Activated CD4-positive, alpha-beta T cell treated with anti-CD3 and anti-CD28 coated beads for 48 hours (primary cell): ENCODE results near the gene RERE.
A peak's percentile ranks its signal among the peaks of the same experiment; 100 is the strongest.
"Not testable (repeated sequence)": the region's sequence is repeated elsewhere in the genome, so short reads cannot be mapped to it uniquely, and the experiment has no call there.

ENCODE experiments used
- DNase-seq: peaks from one replicate; pipeline ENCODE4 v3.0.0-alpha.2; 2020

The RERE gene

GRCh38 chr1:8712413-8713231 is 104.8 kb downstream of the RERE start:
- no peak for DNase-seq

- no peak for DNase-seq
Measured at GRCh38 chr1:8711873-8712412, 105.5 kb downstream of the RERE start.

DNA sequence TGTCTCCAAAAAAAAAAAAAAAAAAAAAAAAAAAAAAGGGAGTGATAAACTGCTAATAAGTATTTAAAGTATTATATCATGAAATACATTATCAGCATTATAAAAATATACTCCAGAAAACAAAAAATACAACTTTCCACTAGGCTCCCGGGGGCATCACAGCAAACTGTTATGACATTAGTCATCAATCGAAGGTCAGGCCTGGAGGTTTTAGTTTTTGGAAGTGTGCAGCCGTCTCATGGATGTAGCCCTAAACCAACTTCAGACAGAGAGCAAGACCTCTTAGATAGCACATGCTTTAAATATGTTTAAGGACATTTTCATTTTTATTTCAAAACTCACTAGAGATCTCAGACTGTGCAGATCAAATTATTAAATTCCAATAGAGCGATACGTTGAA is 106.3 kb downstream of the RERE start:
- DNase-seq: no peak

- DNase-seq: no peak
Measured at GRCh38 chr1:8708259-8708658, 109.2 kb downstream of the RERE start.

DNA sequence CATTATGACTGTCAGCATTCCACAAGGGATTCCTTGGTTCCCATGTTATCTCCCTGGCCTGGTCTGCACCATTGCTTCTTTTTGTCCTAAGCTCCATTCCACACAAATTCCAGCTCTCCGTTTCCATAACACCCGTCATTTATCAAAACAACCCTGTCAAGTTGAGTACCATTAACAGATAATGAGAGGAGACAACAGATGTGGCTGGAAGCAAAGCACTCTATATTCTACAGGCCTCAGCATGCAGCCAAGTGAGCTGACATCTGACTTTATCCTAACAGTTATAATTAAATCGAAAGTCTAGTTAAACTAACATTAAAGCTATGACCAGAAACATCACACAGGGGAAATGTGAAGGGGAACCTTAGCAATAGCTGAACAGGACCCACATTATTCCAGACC is 110.4 kb downstream of the RERE start:
- DNase-seq: no peak

- no peak for DNase-seq
Measured at GRCh38 chr1:8706291-8706690, 111.1 kb downstream of the RERE start.

GRCh38 chr1:8704866-8705506 is 112.5 kb downstream of the RERE start:
- no peak for DNase-seq

DNA sequence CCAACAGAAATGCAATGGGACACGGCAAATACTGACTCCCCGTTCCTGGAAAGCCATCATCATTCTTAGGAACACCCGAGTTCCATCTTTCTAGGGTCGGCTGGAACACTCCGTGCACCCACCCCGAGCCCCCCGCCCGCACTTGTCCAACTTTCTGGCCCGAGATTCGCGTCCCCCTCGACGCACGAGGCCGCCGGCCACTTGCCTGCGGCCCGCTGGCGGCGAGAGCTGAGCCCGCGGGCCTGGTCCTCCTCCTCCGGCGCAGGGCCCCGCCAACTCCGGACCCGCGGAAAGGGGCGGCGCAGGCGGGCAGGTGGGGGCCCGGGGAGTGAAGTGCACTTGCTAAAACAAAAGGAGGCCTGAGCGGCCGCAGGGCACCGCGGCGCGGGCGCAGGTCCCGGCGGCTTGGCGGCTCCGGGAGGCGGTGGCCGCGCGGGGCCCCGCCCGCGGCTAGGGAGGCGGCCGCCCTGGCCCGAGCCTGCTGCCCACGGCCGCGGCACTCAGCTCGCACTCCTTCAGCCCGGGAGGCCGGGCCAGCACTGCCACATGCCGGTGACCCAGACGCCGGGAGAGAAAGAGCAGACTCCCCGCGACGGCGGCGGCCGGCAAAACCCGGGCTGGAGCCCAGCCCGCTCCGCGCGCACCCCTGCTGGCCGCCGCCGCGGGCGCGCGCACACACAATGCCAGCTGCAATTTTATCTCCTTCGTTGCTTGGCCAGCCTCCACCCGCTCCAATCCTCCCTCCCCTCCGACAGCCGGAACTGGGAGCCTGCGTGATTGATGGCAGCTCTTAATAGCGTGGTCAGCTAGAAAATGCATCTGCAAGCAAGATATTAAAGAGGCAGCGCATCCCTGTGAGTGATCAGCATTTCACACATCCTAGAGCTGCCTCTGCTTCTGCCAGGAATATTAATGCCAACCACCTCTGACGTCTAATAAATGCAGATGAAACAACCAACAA is 114.3 kb downstream of the RERE start:
- peak; percentile 80 for DNase-seq

- DNase-seq: no peak
Measured at GRCh38 chr1:8702472-8702849, 115.0 kb downstream of the RERE start.

DNA sequence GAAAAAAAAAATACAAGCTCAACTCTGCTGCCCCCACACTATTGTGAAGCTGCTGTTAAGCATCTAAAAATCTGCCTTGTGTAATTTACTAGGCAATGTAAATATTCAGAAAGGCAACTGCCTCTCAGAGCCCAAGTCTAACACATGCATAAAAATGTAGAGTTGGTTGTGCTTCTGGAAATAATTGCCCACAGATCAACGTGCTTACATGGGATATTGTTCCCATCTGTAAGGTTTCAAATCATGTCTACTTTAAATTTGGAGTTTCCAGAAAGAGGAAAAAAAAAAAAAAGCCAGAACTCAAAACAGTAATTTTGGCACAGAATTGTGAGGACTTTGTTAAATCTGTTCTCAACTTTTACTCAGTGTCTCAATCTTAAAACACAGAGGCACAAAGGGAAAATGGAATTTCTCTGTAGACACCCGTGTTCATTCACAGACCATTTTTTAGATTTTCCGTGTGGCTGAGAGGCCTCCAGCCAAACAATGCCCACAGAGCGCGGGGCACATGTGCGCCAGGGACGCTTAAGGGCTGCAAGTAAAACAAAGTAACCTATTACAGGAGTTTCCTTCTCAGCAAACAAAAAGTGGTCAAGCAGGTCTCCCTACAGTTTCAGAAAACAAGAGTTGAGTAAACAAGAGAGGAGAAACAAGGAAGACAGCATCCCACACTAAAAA is 115.5 kb downstream of the RERE start:
- DNase-seq: peak; percentile 35

GRCh38 chr1:8699679-8700078 is 117.8 kb downstream of the RERE start:
- no peak for DNase-seq

DNA sequence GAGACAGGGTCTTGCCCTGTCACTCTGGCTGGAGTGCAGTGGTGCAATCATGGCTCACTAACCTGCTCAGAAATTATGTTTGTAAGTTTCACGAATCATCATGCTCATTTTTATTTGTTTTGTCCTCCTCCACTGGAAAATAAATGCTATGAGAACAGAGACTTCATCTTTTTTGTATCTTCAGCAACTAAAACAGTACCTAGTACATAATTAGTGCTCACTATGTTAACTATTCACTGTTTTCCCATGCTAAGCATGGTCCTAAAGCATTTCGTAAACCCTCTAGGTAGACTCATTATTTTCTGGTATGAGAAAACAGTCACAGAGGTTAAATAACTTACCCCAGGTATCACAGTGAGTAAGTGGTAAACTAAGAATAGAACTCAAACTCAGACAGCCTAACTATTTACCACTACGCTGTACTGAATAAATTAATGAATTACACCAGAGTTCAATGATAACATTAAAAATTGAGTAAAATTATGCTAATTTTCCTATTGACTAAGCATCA is 118.4 kb downstream of the RERE start:
- no peak for DNase-seq

- no peak for DNase-seq
Measured at GRCh38 chr1:8698012-8698630, 119.3 kb downstream of the RERE start.

DNA sequence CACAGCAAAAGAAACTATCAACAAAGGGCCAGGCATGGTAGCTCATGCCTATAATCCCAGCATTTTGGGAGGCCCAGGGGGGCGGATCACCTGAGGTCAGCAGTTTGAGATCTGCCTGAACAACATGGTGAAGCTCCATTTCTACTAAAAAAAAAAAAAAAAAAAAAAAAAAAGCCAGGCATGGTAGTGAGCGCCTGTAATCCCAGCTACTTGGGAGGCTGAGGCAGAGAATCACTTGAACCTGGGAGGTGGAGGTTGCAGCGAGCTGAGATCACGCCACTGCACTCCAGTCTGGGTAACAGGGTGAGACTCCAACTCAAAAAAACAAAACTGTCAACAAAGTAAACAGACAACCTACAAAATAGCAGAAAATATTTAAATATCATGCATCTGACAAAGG is 122.0 kb downstream of the RERE start:
- not testable (repeated sequence) for DNase-seq

DNA sequence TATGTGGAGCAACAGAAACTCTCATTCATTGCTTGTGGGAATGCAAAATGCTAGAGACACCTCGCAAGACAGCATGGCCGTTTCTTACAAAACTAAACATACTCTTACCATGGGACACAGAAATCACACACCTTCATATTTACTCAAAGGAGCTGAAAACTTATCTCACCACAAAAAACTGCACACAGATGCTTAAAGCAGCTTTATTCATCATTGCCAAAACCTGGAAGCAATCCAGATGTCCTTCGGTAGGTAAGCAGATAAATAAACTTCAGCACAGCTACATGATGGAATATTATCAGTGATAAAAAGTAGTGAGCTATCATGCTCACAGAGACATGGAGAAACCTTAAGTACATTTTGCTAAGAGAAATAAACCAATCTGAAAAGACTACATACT is 124.3 kb downstream of the RERE start:
- DNase-seq: no peak

- no peak for DNase-seq
Measured at GRCh38 chr1:8691662-8692061, 125.8 kb downstream of the RERE start.

DNA sequence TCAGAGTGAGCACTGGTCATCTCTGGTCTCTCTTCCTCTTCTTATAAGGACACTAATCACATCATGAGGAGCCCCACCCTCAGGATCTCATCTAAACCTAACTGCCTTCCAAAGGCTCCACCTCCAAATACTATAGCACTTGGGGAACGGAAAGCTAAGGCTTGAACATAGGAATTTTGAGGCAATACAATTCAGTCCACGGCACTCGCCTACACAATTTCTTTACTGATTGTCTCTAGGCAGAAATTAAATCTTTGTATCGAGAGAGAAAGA is 127.3 kb downstream of the RERE start:
- no peak for DNase-seq

DNA sequence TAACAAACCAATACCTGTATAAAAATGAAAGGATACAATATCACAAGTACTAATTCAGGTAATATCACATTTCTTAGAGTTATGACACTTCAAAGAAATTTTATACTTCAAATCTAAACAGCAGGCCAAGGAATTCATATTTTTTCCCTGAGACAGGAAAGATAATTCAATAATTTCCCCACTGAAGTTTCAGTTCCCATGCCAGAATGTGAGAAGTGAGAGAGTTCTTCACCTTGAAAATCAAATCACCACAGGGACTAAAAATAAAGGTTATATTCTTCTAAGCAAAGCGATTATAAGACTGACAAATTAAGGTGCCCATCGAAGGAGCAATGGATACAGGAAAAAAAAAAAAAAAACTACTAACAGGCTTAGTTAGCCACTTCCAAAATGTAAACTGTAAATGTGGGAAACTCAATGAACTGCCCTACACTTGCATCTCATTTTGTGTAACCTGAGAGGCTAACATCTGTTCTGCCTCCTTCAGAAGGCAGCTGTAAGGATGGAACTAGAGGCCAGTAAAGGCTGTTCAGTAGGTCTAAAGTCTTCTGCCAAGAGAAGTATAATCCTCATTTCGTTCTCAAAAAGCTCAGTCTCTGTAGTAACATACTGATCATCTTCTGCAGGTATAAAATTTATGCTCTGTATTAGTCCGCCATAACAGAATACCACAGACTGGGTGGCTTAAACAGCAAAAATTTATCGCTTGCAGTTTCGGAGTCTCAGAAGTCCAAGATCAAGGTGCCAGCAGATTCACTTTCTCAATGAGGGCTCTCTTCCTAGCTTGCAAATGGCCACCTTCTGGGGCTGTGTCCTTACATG is 127.8 kb downstream of the RERE start:
- DNase-seq: no peak

- no peak for DNase-seq
Measured at GRCh38 chr1:8687538-8687937, 129.9 kb downstream of the RERE start.

GRCh38 chr1:8687039-8687438 is 130.4 kb downstream of the RERE start:
- no peak for DNase-seq

- no peak for DNase-seq
Measured at GRCh38 chr1:8685463-8685862, 132.0 kb downstream of the RERE start.
